Measurements from ENCODE around the gene ICE1.

GRCh38 chr5:5409151-5409810 is 13.2 kb upstream of the ICE1 start:
- TF ChIP-seq RAD21 (IDR thresholded peaks at IDR 0.05) (no peak), MAX (IDR thresholded peaks at IDR 0.05) (no peak), REST (IDR thresholded peaks at IDR 0.05) (no peak), SP1 (IDR thresholded peaks at IDR 0.05) (no peak), GABPA (IDR thresholded peaks at IDR 0.05 in 1 of 2, conservative IDR thresholded peaks at IDR 0.05 in 1 of 2) (no peak), NR2F2 (IDR thresholded peaks at IDR 0.05) (no peak), RXRA (IDR thresholded peaks at IDR 0.05) (no peak)
- TF ChIP-seq, protein P1, sequence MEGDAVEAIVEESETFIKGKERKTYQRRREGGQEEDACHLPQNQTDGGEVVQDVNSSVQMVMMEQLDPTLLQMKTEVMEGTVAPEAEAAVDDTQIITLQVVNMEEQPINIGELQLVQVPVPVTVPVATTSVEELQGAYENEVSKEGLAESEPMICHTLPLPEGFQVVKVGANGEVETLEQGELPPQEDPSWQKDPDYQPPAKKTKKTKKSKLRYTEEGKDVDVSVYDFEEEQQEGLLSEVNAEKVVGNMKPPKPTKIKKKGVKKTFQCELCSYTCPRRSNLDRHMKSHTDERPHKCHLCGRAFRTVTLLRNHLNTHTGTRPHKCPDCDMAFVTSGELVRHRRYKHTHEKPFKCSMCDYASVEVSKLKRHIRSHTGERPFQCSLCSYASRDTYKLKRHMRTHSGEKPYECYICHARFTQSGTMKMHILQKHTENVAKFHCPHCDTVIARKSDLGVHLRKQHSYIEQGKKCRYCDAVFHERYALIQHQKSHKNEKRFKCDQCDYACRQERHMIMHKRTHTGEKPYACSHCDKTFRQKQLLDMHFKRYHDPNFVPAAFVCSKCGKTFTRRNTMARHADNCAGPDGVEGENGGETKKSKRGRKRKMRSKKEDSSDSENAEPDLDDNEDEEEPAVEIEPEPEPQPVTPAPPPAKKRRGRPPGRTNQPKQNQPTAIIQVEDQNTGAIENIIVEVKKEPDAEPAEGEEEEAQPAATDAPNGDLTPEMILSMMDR (IDR thresholded peaks at IDR 0.05; ENCODE audit: low read depth, low read length, missing input control) = no peak
- TF ChIP-seq, protein P2, sequence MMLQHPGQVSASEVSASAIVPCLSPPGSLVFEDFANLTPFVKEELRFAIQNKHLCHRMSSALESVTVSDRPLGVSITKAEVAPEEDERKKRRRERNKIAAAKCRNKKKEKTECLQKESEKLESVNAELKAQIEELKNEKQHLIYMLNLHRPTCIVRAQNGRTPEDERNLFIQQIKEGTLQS (IDR thresholded peaks at IDR 0.05) = no peak
